Measurements from ENCODE around the gene NPB. TPM values are rescaled to one million over a fixed set of nuclear protein-coding genes. Genes with fewer than 3 reads are reported as not detected.

Gene NPB
- total and polyA plus RNA-seq, 4 experiments from 2014 or later, result 0.61 to 0.79 TPM; not detected in 2

GRCh38 chr17:81860756-81861568 is 41.1 kb upstream of the NPB start:
- peaks cover 40% of the 10 kb centered on the region for H3K4me1 ChIP-seq (ENCODE audit: insufficient read depth, low read length)
- peaks cover 4 to 35% of the 10 kb centered on the region in 2 donors for H3K36me3 Mint-ChIP-seq
- ChIA-PET POLR2A (ENCODE audit: partially characterized antibody) (interaction anchor here (0.6 to 5.1 kb wide), 10 partner anchors 9 to 368 kb away, joined by 3 to 99 read pairs (median 4); partner anchors contain the start of genes ARHGDIA, ARL16, HGS and MCRIP1), CTCF (ENCODE audit: partially characterized antibody) (interaction anchor here (0.6 kb wide), 1 partner anchor 12 kb away, joined by 3 read pairs; no protein-coding TSS in a partner anchor)
- intact Hi-C loops (cut with micrococcal nuclease), result loop anchor here (1.0 to 10.0 kb wide), 8 partner anchors 10 to 434 kb away; partner anchors contain the start of genes ALYREF, ANAPC11, ARHGDIA and CENPX
- H3K9me3 Mint-ChIP-seq, result peaks cover 0 to 12% (median 0%) of the 10 kb centered on the region in 8 donors
- peak overlapping the region; percentile 86 to 93 (median 91) for H3K4me3 Mint-ChIP-seq
- peaks cover 0 to 6% of the 10 kb centered on the region in 2 donors for H3K27me3 Mint-ChIP-seq
- peak overlapping the region; percentile 0 to 60 for H3K4me3 ChIP-seq (ENCODE audit: low read length in 2 of 2)
- peak overlapping the region; percentile 98 to 99 (median 98) for H3K27ac Mint-ChIP-seq
- no peaks in the 10 kb centered on the region for H3K27me3 ChIP-seq (ENCODE audit: insufficient read depth, low read length)
- H3K4me1 Mint-ChIP-seq, result peaks cover 17 to 58% (median 37%) of the 10 kb centered on the region in 4 donors
- DNase-seq, result peak; percentile 100
- peaks cover 6% of the 10 kb centered on the region for H3K36me3 ChIP-seq (ENCODE audit: insufficient read depth, low read length)
- H3K9me3 ChIP-seq (ENCODE audit: control insufficient read depth in 1 of 2, low read length in 2 of 2), result no peaks in the 10 kb centered on the region
- H3K27ac ChIP-seq (ENCODE audit: low read depth, low read length), result peak overlapping the region; percentile 92

DNA sequence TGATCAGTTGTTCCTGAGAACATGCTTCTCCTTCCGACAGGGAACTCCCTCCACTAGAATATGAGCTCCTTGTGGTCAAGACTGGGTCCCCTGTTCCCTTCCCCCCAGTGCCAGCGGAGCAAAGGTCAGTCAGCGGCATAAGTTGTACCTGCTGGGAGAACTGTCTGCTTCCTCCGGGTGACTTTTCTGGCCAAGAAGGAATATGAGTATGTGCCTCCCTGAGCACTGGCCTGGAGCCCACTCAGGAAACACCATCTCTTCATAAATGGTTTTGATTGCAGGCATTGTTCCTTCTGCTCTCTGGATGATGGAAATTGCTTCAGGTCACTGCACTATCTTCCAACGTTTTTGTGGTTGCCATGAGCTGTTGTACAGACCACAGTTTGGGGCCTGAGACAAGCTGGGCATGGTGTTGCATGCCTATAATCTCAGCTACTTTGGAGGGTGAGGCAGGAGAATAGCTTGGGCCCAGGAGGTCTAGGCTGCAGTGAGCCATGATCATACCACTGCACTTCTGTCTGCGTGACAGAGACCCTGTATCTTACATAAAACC is 38.8 kb upstream of the NPB start:
- Mint-ChIP-seq H3K27ac (peak overlapping the region; percentile 66 to 99 (median 87)), H3K36me3 (peaks cover 4 to 36% of the 10 kb centered on the region in 2 donors), H3K9me3 (peaks cover 0 to 12% (median 0%) of the 10 kb centered on the region in 8 donors), H3K27me3 (peaks cover 0 to 6% of the 10 kb centered on the region in 2 donors), H3K4me3 (peak overlapping the region; percentile 55 to 81 (median 67)), H3K4me1 (peaks cover 21 to 59% (median 42%) of the 10 kb centered on the region in 4 donors)
- intact Hi-C loops (cut with micrococcal nuclease), result loop anchor here (5.0 to 10.0 kb wide), 2 partner anchors 159 to 432 kb away; partner anchors contain the start of genes CENPX and LRRC45
- peaks cover 50% of the 10 kb centered on the region for H3K4me1 ChIP-seq (ENCODE audit: insufficient read depth, low read length)
- DNase-seq, result no peak
- H3K4me3 ChIP-seq (ENCODE audit: low read length in 2 of 2), result no peak overlapping the region
- peak overlapping the region; percentile 3 for H3K27ac ChIP-seq (ENCODE audit: low read depth, low read length)
- no peaks in the 10 kb centered on the region for H3K9me3 ChIP-seq (ENCODE audit: control insufficient read depth in 1 of 2, low read length in 2 of 2)
- H3K27me3 ChIP-seq (ENCODE audit: insufficient read depth, low read length), result no peaks in the 10 kb centered on the region
- H3K36me3 ChIP-seq (ENCODE audit: insufficient read depth, low read length), result peaks cover 6% of the 10 kb centered on the region
- ChIA-PET POLR2A (ENCODE audit: partially characterized antibody) (interaction anchor here (0.8 to 1.1 kb wide), 3 partner anchors 9 to 160 kb away, joined by 3 to 4 read pairs (median 3); partner anchors contain the start of gene MRPL12), CTCF (ENCODE audit: partially characterized antibody) (no interaction called here)

DNA sequence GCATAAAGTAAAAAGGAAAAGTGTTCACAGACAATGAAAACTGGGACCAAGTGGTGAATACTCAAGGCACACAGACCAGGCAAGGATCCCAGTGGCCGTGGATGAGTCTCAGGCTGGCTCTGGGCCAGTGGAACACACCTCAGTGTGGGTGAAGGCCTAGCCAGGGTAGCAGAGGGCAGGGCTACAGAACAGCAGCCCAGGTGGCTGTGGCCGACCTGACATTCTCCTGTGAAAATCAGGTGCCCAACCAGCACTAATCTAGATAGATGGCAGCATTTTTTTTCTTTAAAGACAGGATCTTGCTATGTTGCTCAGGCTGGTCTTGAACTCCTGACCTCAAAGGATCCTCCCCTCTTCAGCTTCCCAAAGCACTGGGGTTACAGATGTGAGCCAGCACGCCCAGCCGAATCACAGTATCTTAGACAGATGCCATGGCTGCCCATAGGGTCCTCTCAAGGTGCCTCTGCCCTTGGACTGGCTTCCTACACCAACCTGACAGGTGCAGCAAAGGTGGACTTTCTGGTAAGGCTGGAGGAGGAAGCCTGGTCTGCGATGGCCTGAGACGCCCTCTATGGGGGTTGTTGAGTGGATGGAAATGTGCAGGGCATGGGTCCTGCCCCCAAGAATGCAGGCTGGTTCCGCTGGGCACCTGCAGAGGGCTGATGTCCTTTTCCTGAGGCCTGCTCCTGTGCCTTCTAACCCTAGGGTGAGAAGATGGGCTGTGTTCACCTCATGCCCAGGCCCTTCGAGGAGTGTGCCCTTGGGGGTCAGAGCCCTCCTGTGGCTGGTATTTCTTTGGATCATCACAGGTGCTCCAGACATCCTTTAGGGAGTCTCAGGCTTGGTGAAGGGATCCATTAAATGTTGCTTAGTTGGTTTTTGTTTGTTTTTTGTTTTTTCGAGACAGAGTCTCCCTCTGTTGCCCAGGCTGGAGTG is 37.9 kb upstream of the NPB start:
- Mint-ChIP-seq H3K27me3 (peaks cover 0 to 6% of the 10 kb centered on the region in 2 donors), H3K9me3 (peaks cover 0 to 12% (median 0%) of the 10 kb centered on the region in 8 donors), H3K27ac (peak overlapping the region; percentile 52 to 99 (median 87)), H3K4me3 (peak overlapping the region in 5 of 8 donors; percentile 2 to 43 (median 20)), H3K36me3 (peaks cover 4 to 36% of the 10 kb centered on the region in 2 donors), H3K4me1 (peaks cover 21 to 59% (median 39%) of the 10 kb centered on the region in 4 donors)
- H3K27ac ChIP-seq (ENCODE audit: low read depth, low read length), result no peak overlapping the region
- peaks cover 45% of the 10 kb centered on the region for H3K4me1 ChIP-seq (ENCODE audit: insufficient read depth, low read length)
- no peaks in the 10 kb centered on the region for H3K27me3 ChIP-seq (ENCODE audit: insufficient read depth, low read length)
- no peaks in the 10 kb centered on the region for H3K9me3 ChIP-seq (ENCODE audit: control insufficient read depth in 1 of 2, low read length in 2 of 2)
- peaks cover 15% of the 10 kb centered on the region for H3K36me3 ChIP-seq (ENCODE audit: insufficient read depth, low read length)
- ChIA-PET POLR2A (ENCODE audit: partially characterized antibody) (interaction anchor here (0.6 to 1.0 kb wide), 3 partner anchors 8 to 161 kb away, joined by 3 to 4 read pairs (median 3); partner anchors contain the start of genes MRPL12 and PCYT2), CTCF (ENCODE audit: partially characterized antibody) (no interaction called here)
- intact Hi-C loops (cut with micrococcal nuclease), result loop anchor here (5.0 to 10.0 kb wide), 2 partner anchors 158 to 431 kb away; partner anchors contain the start of genes CENPX and LRRC45
- no peak for DNase-seq
- no peak overlapping the region for H3K4me3 ChIP-seq (ENCODE audit: low read length in 2 of 2)

GRCh38 chr17:81865358-81865732 is 36.7 kb upstream of the NPB start:
- H3K36me3 Mint-ChIP-seq, result peaks cover 8 to 40% of the 10 kb centered on the region in 2 donors
- no peak overlapping the region for H3K27ac ChIP-seq (ENCODE audit: low read depth, low read length)

DNA sequence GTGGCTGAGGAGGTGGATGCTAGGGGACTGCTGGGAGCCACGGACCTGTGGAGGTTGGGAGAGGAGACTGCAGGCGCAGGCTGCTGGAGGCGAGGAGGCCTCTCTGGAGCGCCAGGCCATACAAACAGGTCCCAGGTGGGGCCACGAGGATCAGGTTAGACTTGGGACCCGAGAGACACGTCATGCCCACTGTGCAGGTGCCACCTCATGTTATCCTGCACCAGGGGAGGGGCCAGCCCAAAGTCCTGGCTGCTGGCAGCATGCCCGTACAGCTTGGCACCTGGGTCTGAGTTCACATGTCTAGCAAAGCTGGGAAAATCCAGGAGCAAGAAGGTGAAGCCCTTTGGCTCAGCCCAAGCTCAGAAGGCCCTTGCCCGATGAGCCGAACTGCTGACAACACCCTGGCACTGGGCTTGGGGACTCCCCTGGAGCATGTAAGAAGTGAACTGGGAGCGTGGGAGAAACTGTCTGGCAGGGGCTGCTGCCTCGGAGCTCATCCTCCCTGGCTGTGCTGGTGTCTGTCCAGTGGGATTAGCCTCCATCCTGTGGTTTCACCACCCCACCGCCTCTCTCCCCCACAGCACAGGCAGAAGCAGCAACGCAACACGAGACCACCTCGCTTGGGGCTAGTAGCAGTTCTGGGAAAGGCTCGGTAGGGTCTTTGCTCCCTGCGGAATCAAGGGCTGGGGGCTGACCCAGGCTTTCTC is 36.2 kb upstream of the NPB start:
- peaks cover 18 to 57% (median 39%) of the 10 kb centered on the region in 4 donors for H3K4me1 Mint-ChIP-seq
- H3K27ac Mint-ChIP-seq, result peak overlapping the region in 4 of 7 donors; percentile 35 to 99 (median 77)
- peaks cover 50% of the 10 kb centered on the region for H3K4me1 ChIP-seq (ENCODE audit: insufficient read depth, low read length)
- peaks cover 26% of the 10 kb centered on the region for H3K36me3 ChIP-seq (ENCODE audit: insufficient read depth, low read length)
- H3K4me3 Mint-ChIP-seq, result peak overlapping the region in 2 of 8 donors; percentile 20 to 25
- no peaks in the 10 kb centered on the region for H3K9me3 ChIP-seq (ENCODE audit: control insufficient read depth in 1 of 2, low read length in 2 of 2)
- H3K27me3 ChIP-seq (ENCODE audit: insufficient read depth, low read length), result no peaks in the 10 kb centered on the region
- CTCF ChIA-PET (ENCODE audit: partially characterized antibody), result no interaction called here
- H3K27me3 Mint-ChIP-seq, result peaks cover 0 to 2% of the 10 kb centered on the region in 2 donors
- H3K9me3 Mint-ChIP-seq, result peaks cover 0 to 15% (median 0%) of the 10 kb centered on the region in 8 donors
- no peak overlapping the region for H3K4me3 ChIP-seq (ENCODE audit: low read length in 2 of 2)
- peaks cover 8 to 37% of the 10 kb centered on the region in 2 donors for H3K36me3 Mint-ChIP-seq
- DNase-seq, result peak in 2 of 5 donors; percentile 14 to 32
- POLR2A ChIA-PET (ENCODE audit: partially characterized antibody), result interaction anchor here (0.9 to 2.1 kb wide), 8 partner anchors 11 to 163 kb away, joined by 3 to 7 read pairs (median 5); partner anchors contain the start of genes MCRIP1 and MRPL12
- intact Hi-C loops (cut with micrococcal nuclease), result loop anchor here (10.0 kb wide), 1 partner anchor 429 kb away; no protein-coding TSS in a partner anchor
- no peak overlapping the region for H3K27ac ChIP-seq (ENCODE audit: low read depth, low read length)

More at GRCh38 chr17:81865358-81865732, 36.7 kb upstream of the NPB start:
- peaks cover 49% of the 10 kb centered on the region for H3K4me1 ChIP-seq (ENCODE audit: insufficient read depth, low read length)
- no peaks in the 10 kb centered on the region for H3K27me3 ChIP-seq (ENCODE audit: insufficient read depth, low read length)
- POLR2A ChIA-PET (ENCODE audit: partially characterized antibody), result interaction anchor here (1.4 kb wide), 1 partner anchor 48 kb away, joined by 3 read pairs; no protein-coding TSS in a partner anchor
- DNase-seq, result no peak
- H3K4me3 ChIP-seq (ENCODE audit: low read length in 2 of 2), result no peak overlapping the region
- Mint-ChIP-seq H3K27ac (peak overlapping the region in 4 of 7 donors; percentile 35 to 99 (median 77)), H3K4me3 (peak overlapping the region in 1 of 8 donors; percentile 5), H3K4me1 (peaks cover 21 to 61% (median 40%) of the 10 kb centered on the region in 4 donors), H3K27me3 (peaks cover 0 to 6% of the 10 kb centered on the region in 2 donors), H3K9me3 (peaks cover 0 to 19% (median 0%) of the 10 kb centered on the region in 8 donors)
- CTCF ChIA-PET (ENCODE audit: partially characterized antibody), result no interaction called here
- intact Hi-C loops (cut with micrococcal nuclease), result loop anchor here (10.0 kb wide), 1 partner anchor 429 kb away; no protein-coding TSS in a partner anchor
- no peaks in the 10 kb centered on the region for H3K9me3 ChIP-seq (ENCODE audit: control insufficient read depth in 1 of 2, low read length in 2 of 2)
- peaks cover 26% of the 10 kb centered on the region for H3K36me3 ChIP-seq (ENCODE audit: insufficient read depth, low read length)
